ENCODE results near the gene CAMK1D. TPM values are rescaled to one million over a fixed set of nuclear protein-coding genes. Genes with fewer than 3 reads are reported as not detected.
A peak's percentile ranks its signal among the peaks of the same experiment; 100 is the strongest.
"Not testable (repeated sequence)": the region's sequence is repeated elsewhere in the genome, so short reads cannot be mapped to it uniquely, and the experiment has no call there.

CAMK1D gene
- total RNA-seq, 1 donor from 2014 or later, result 58.8 TPM

GRCh38 chr10:12355384-12355783 lies 6.0 kb downstream of the CAMK1D start:
- TF ChIP-seq CTCF (IDR thresholded peaks at IDR 0.05), result no peak
- POLR2A ChIA-PET, result interaction anchor here (1.0 kb wide), 1 partner anchor 10 kb away, joined by 5 read pairs; no protein-coding TSS in a partner anchor
- H3K4me1 Mint-ChIP-seq, result peaks cover 87% of the 10 kb centered on the region
- CTCF ChIA-PET, result interaction anchor here (1.0 kb wide), 1 partner anchor 301 kb away, joined by 3 read pairs; no protein-coding TSS in a partner anchor
- no peak overlapping the region for H3K4me3 Mint-ChIP-seq
- peak overlapping the region; percentile 19 for H3K27ac Mint-ChIP-seq
- no peaks in the 10 kb centered on the region for H3K9me3 Mint-ChIP-seq
- H3K36me3 Mint-ChIP-seq (ENCODE audit: low read depth), result peaks cover 18% of the 10 kb centered on the region
- no peaks in the 10 kb centered on the region for H3K27me3 Mint-ChIP-seq
- intact Hi-C loops (cut with micrococcal nuclease), result loop anchor here (10.0 kb wide), 1 partner anchor 359 kb away; no protein-coding TSS in a partner anchor
- ATAC-seq (ENCODE audit: low read depth) (no peak), DNase-seq (no peak)

- Mint-ChIP-seq H3K9me3 (no peaks in the 10 kb centered on the region), H3K27ac (peak overlapping the region; percentile 63), H3K4me1 (peaks cover 86% of the 10 kb centered on the region), H3K36me3 (ENCODE audit: low read depth) (peaks cover 26% of the 10 kb centered on the region), H3K4me3 (no peak overlapping the region), H3K27me3 (no peaks in the 10 kb centered on the region)
- ATAC-seq (ENCODE audit: low read depth), result no peak
- CTCF ChIA-PET, result no interaction called here
- TF ChIP-seq CTCF (IDR thresholded peaks at IDR 0.05), result no peak
- intact Hi-C loops (cut with micrococcal nuclease), result loop anchor here (10.0 kb wide), 1 partner anchor 357 kb away; no protein-coding TSS in a partner anchor
- no peak for DNase-seq
- POLR2A ChIA-PET, result interaction anchor here (0.6 to 0.9 kb wide), 3 partner anchors 8 to 19 kb away, joined by 3 to 4 read pairs (median 3); partner anchors contain the start of gene CAMK1D
Measured at GRCh38 chr10:12357525-12358151, 8.3 kb downstream of the CAMK1D start.

- no peaks in the 10 kb centered on the region for H3K27me3 Mint-ChIP-seq
- POLR2A ChIA-PET, result interaction anchor here (0.6 to 0.9 kb wide), 3 partner anchors 9 to 126 kb away, joined by 3 to 4 read pairs (median 4); partner anchors contain the start of gene CAMK1D
- peaks cover 81% of the 10 kb centered on the region for H3K4me1 Mint-ChIP-seq
- H3K27ac Mint-ChIP-seq, result peak overlapping the region; percentile 70
- ATAC-seq (ENCODE audit: low read depth) (no peak), DNase-seq (no peak)
- H3K4me3 Mint-ChIP-seq, result no peak overlapping the region
- CTCF ChIA-PET, result interaction anchor here (1.2 kb wide), 1 partner anchor 10 kb away, joined by 3 read pairs; no protein-coding TSS in a partner anchor
- no peak for TF ChIP-seq CTCF (IDR thresholded peaks at IDR 0.05)
- H3K36me3 Mint-ChIP-seq (ENCODE audit: low read depth), result peaks cover 25% of the 10 kb centered on the region
- intact Hi-C loops (cut with micrococcal nuclease), result loop anchor here (10.0 kb wide), 1 partner anchor 356 kb away; no protein-coding TSS in a partner anchor
- H3K9me3 Mint-ChIP-seq, result no peaks in the 10 kb centered on the region
Measured at GRCh38 chr10:12358863-12359564, 9.7 kb downstream of the CAMK1D start.

- Mint-ChIP-seq H3K4me3 (no peak overlapping the region), H3K36me3 (ENCODE audit: low read depth) (peaks cover 18% of the 10 kb centered on the region), H3K9me3 (no peaks in the 10 kb centered on the region), H3K27ac (peak overlapping the region; percentile 70), H3K4me1 (peaks cover 83% of the 10 kb centered on the region), H3K27me3 (no peaks in the 10 kb centered on the region)
- no peak for TF ChIP-seq CTCF (IDR thresholded peaks at IDR 0.05)
- ATAC-seq (ENCODE audit: low read depth), result no peak
- intact Hi-C loops (cut with micrococcal nuclease), result no loop called here
- POLR2A ChIA-PET, result interaction anchor here (1.0 kb wide), 1 partner anchor 9 kb away, joined by 7 read pairs; no protein-coding TSS in a partner anchor
- no peak for DNase-seq
- CTCF ChIA-PET, result no interaction called here
Measured at GRCh38 chr10:12360461-12360860, 11.1 kb downstream of the CAMK1D start.

- POLR2A ChIA-PET, result interaction anchor here (0.7 to 1.0 kb wide), 2 partner anchors 10 to 22 kb away, joined by 5 to 7 read pairs; no protein-coding TSS in a partner anchor
- Mint-ChIP-seq H3K36me3 (ENCODE audit: low read depth) (peaks cover 18% of the 10 kb centered on the region), H3K27ac (peak overlapping the region; percentile 46), H3K4me1 (peaks cover 84% of the 10 kb centered on the region)
- H3K27me3 Mint-ChIP-seq; H3K9me3 Mint-ChIP-seq; intact Hi-C loops (cut with micrococcal nuclease); H3K4me3 Mint-ChIP-seq; ATAC-seq (ENCODE audit: low read depth); CTCF ChIA-PET; DNase-seq: not testable (repeated sequence)
Measured at GRCh38 chr10:12361115-12361514, 11.8 kb downstream of the CAMK1D start.

Measured in activated B cell treated with CpG ODN at 0.5 μM for 24 hours (primary cell).